ENCODE measurements around the gene PTPRB. TPM values are rescaled to one million over a fixed set of nuclear protein-coding genes. Genes with fewer than 3 reads are reported as not detected.
"Not testable (repeated sequence)": the region's sequence is repeated elsewhere in the genome, so short reads cannot be mapped to it uniquely, and the experiment has no call there.

The PTPRB gene
- total RNA-seq, 1 experiment from 2014 or later: 3.4 TPM

- no peak for DNase-seq (ENCODE audit: low read depth)
Measured at GRCh38 chr12:70540996-70541395, 96.2 kb downstream of the PTPRB start.

GRCh38 chr12:70536650-70537049 is 100.6 kb downstream of the PTPRB start:
- DNase-seq (ENCODE audit: low read depth): no peak

GRCh38 chr12:70535896-70536374 is 101.3 kb downstream of the PTPRB start:
- peak; percentile 28 for DNase-seq (ENCODE audit: low read depth)

- DNase-seq (ENCODE audit: low read depth): no peak
Measured at GRCh38 chr12:70534466-70534865, 102.8 kb downstream of the PTPRB start.

GRCh38 chr12:70529647-70530046 is 107.6 kb downstream of the PTPRB start:
- no peak for DNase-seq (ENCODE audit: low read depth)

GRCh38 chr12:70520847-70521246 is 116.4 kb downstream of the PTPRB start:
- no peak for DNase-seq (ENCODE audit: low read depth)

- no peak for DNase-seq (ENCODE audit: low read depth)
Measured at GRCh38 chr12:70513426-70513825, 123.8 kb downstream of the PTPRB start.

GRCh38 chr12:70508178-70508577 is 129.1 kb downstream of the PTPRB start:
- no peak for DNase-seq (ENCODE audit: low read depth)

- peak; percentile 15 for DNase-seq (ENCODE audit: low read depth)
Measured at GRCh38 chr12:70507442-70507841, 129.8 kb downstream of the PTPRB start.

- no peak for DNase-seq (ENCODE audit: low read depth)
Measured at GRCh38 chr12:70497508-70497907, 139.7 kb downstream of the PTPRB start.

GRCh38 chr12:70492904-70493303 is 144.3 kb downstream of the PTPRB start:
- not testable (repeated sequence) for DNase-seq (ENCODE audit: low read depth)

GRCh38 chr12:70490928-70491327 is 146.3 kb downstream of the PTPRB start:
- DNase-seq (ENCODE audit: low read depth): not testable (repeated sequence)

GRCh38 chr12:70487440-70487839 is 149.8 kb downstream of the PTPRB start:
- DNase-seq (ENCODE audit: low read depth): peak; percentile 52

- no peak for DNase-seq (ENCODE audit: low read depth)
Measured at GRCh38 chr12:70486588-70486987, 150.6 kb downstream of the PTPRB start.

- DNase-seq (ENCODE audit: low read depth): no peak
Measured at GRCh38 chr12:70485704-70486103, 151.5 kb downstream of the PTPRB start.

GRCh38 chr12:70484464-70484863 is 152.8 kb downstream of the PTPRB start:
- no peak for DNase-seq (ENCODE audit: low read depth)

GRCh38 chr12:70482764-70483163 is 154.5 kb downstream of the PTPRB start:
- DNase-seq (ENCODE audit: low read depth): peak; percentile 20

- DNase-seq (ENCODE audit: low read depth): no peak
Measured at GRCh38 chr12:70469221-70469820, 167.9 kb downstream of the PTPRB start.

- no peak for DNase-seq (ENCODE audit: low read depth)
Measured at GRCh38 chr12:70468741-70469140, 168.5 kb downstream of the PTPRB start.

- DNase-seq (ENCODE audit: low read depth): peak; percentile 42
Measured at GRCh38 chr12:70467918-70468733, 169.1 kb downstream of the PTPRB start.

- no peak for DNase-seq (ENCODE audit: low read depth)
Measured at GRCh38 chr12:70467476-70467875, 169.8 kb downstream of the PTPRB start.

GRCh38 chr12:70466753-70467152 is 170.5 kb downstream of the PTPRB start:
- no peak for DNase-seq (ENCODE audit: low read depth)

Data from M059J (cell line).